Measurements from ENCODE around the gene LMO7. TPM values are rescaled to one million over a fixed set of nuclear protein-coding genes. Genes with fewer than 3 reads are reported as not detected.

The LMO7 gene
- total and polyA plus RNA-seq, 2 of the 13 experiments (the other 11 are each of a cell fraction or from before 2014, with no cell fraction given) = 34.0 to 121 TPM

- TF ChIP-seq ZNF142 (CRISPR knock-in tag; IDR thresholded peaks at IDR 0.05) = no peak
- no peak; the same call in 1 of the 2 replicates for TF ChIP-seq ZBTB25 (CRISPR knock-in tag; IDR thresholded peaks at IDR 0.05)
- no peak for TF ChIP-seq ZNF891 (CRISPR knock-in tag; IDR thresholded peaks at IDR 0.05)
- TF ChIP-seq DZIP1 (CRISPR knock-in tag; IDR thresholded peaks at IDR 0.05) = no peak
- TF ChIP-seq YY1 (IDR thresholded peaks at IDR 0.05; ENCODE audit: insufficient read depth, insufficient replicate concordance, low read depth, low read length) = no peak
- no peak for TF ChIP-seq JUNB (CRISPR knock-in tag; IDR thresholded peaks at IDR 0.05; ENCODE audit: borderline replicate concordance)
- TF ChIP-seq ZNF207 (IDR thresholded peaks at IDR 0.05; ENCODE audit: borderline replicate concordance) = no peak
- TF ChIP-seq POLR2AphosphoS5 (IDR thresholded peaks at IDR 0.05; ENCODE audit: low read depth, low read length) = peak; percentile 93
- TF ChIP-seq ZNF512B (CRISPR knock-in tag; IDR thresholded peaks at IDR 0.05; ENCODE audit: borderline replicate concordance) = 0 out of 2 replicates have a peak, but pooled peaks have one; percentile 46
- TF ChIP-seq CHCHD3 (CRISPR knock-in tag; IDR thresholded peaks at IDR 0.05) = no peak
- TF ChIP-seq MYPOP (CRISPR knock-in tag; IDR thresholded peaks at IDR 0.05) = 0 out of 2 replicates have a peak, but pooled peaks have one; percentile 25
- peak; percentile 60; the same call in 1 of the 2 replicates for TF ChIP-seq ZNF501 (CRISPR knock-in tag; IDR thresholded peaks at IDR 0.05)
- no peak for TF ChIP-seq MYNN (CRISPR knock-in tag; IDR thresholded peaks at IDR 0.05; ENCODE audit: low read depth)
These were observed 124.2 kb downstream of the LMO7 start (continued) for GRCh38 chr13:75760131-75761021.

Data from HepG2 (cell line).